ENCODE results near the gene FAM193A.

Gene FAM193A

DNA sequence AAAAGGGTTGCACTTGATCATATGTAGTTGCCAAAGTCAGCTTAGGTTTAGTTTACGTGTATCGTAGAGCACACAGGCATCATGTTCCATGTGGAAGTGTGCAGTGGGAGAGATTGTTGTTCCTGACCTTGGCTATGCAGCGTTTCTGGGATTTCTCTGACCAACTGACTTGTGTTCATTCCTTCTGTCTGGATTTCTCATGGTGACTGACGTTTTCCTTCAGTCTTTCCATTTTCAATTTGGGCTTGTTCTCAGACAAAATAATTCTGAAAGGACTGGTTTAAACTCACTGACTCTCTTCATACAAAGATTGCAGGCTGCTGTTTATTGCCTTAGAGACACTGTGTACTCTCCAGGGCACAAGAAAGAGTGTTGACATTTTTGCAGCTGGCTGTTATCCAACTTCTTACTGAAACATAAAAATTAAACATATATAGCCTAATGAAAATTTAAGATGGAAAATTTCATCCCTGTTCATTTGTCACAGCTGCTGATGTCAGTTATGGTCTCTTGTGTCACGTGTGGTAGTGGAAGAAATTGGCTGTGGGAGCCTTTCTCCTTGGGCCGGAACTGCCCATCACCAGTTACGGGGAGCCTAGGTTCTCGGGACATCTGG lies 124.3 kb downstream of the FAM193A start (continued):
- TF ChIP-seq, protein P1, sequence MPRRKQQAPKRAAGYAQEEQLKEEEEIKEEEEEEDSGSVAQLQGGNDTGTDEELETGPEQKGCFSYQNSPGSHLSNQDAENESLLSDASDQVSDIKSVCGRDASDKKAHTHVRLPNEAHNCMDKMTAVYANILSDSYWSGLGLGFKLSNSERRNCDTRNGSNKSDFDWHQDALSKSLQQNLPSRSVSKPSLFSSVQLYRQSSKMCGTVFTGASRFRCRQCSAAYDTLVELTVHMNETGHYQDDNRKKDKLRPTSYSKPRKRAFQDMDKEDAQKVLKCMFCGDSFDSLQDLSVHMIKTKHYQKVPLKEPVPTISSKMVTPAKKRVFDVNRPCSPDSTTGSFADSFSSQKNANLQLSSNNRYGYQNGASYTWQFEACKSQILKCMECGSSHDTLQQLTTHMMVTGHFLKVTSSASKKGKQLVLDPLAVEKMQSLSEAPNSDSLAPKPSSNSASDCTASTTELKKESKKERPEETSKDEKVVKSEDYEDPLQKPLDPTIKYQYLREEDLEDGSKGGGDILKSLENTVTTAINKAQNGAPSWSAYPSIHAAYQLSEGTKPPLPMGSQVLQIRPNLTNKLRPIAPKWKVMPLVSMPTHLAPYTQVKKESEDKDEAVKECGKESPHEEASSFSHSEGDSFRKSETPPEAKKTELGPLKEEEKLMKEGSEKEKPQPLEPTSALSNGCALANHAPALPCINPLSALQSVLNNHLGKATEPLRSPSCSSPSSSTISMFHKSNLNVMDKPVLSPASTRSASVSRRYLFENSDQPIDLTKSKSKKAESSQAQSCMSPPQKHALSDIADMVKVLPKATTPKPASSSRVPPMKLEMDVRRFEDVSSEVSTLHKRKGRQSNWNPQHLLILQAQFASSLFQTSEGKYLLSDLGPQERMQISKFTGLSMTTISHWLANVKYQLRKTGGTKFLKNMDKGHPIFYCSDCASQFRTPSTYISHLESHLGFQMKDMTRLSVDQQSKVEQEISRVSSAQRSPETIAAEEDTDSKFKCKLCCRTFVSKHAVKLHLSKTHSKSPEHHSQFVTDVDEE (CRISPR knock-in tag; IDR thresholded peaks at IDR 0.05), result no peak
- TF ChIP-seq PPARA (CRISPR knock-in tag; IDR thresholded peaks at IDR 0.05; ENCODE audit: borderline replicate concordance) (no peak), RARB (CRISPR knock-in tag; IDR thresholded peaks at IDR 0.05) (no peak)

DNA sequence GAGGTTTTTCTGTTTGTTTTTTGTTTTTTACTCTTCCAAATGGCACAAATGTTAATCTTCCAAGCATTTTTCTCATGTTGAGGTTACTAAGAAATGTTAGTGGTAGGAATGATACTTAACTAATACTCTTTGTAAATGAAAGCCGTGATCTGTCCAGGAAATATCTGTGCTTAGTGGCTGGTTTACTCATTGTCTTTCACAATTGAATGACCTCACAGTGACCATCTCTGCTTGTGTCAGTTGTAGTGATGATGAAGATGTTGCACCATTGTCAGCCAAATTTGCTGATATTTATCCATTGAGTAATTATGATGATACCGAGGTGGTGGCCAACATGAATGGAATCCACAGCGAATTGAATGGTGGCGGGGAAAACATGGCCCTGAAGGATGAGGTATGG lies 126.2 kb downstream of the FAM193A start:
- no peak for ATAC-seq
- TF ChIP-seq, protein P1 (CRISPR knock-in tag; IDR thresholded peaks at IDR 0.05), result no peak
- TF ChIP-seq ESRRG (CRISPR knock-in tag; IDR thresholded peaks at IDR 0.05), result no peak

DNA sequence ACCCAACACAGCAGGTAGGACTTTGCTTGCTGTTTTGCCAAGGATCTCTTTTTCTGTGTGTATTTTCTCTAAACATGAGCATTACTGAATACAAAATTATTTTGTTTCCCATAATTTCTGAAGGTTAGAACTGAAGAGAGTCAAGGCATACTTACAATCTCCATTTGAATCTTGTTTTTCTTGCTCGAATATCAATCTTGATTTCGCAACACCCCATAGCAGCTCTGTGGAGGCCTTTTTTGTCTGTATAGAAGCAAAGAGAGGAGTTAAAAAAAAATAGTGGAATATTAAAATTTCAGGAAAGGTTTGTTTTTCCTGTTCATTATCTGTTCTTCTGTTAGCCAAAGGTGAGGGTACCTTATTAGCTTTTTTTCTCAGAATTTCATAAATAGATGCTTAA lies 126.8 kb downstream of the FAM193A start:
- ATAC-seq, result no peak
- TF ChIP-seq BACH2 (CRISPR knock-in tag; IDR thresholded peaks at IDR 0.05; ENCODE audit: borderline replicate concordance) (no peak), ZNF70 (CRISPR knock-in tag; IDR thresholded peaks at IDR 0.05) (no peak), ZNF565 (CRISPR knock-in tag; conservative IDR thresholded peaks at IDR 0.05; ENCODE audit: low read depth) (no peak), TOX (CRISPR knock-in tag; IDR thresholded peaks at IDR 0.05; ENCODE audit: borderline replicate concordance) (no peak), ZFP30 (CRISPR knock-in tag; IDR thresholded peaks at IDR 0.05) (no peak)

DNA sequence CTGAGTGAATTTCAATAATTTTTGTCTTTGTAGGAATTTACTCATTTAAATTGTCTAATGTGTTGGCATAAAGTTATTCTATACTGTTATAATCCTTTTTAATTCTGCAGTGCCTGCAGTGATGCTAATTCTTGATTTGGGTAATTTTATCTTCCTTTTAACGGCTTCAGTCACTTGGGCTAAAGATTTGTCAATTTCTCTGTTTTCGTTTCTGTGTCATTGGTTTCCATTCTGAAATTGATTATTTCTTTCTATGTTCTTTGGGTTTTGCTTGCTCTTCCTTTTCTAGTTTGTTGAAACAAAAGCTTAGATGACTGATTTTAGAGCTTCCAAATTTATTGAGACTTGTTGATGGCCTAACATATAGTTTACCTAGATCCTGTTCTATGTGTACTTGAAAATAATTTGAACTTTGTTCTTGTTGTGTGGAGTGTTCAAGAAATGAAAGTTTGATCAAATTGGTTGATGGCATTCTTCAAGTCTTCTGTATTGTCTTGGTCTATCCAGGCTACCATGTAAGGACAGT lies 130.3 kb downstream of the FAM193A start:
- no peak for ATAC-seq
- TF ChIP-seq RARB (CRISPR knock-in tag; IDR thresholded peaks at IDR 0.05) (no peak), PPARA (CRISPR knock-in tag; IDR thresholded peaks at IDR 0.05; ENCODE audit: borderline replicate concordance) (no peak), ZNF8 (CRISPR knock-in tag; IDR thresholded peaks at IDR 0.05) (no peak), TCF4 (CRISPR knock-in tag; IDR thresholded peaks at IDR 0.05; ENCODE audit: borderline replicate concordance) (no peak), ZNF70 (CRISPR knock-in tag; IDR thresholded peaks at IDR 0.05) (no peak), SNAI2 (CRISPR knock-in tag; IDR thresholded peaks at IDR 0.05) (no peak), OSR1 (CRISPR knock-in tag; IDR thresholded peaks at IDR 0.05) (no peak), ISL1 (CRISPR knock-in tag; IDR thresholded peaks at IDR 0.05) (no peak), ZNF565 (CRISPR knock-in tag; conservative IDR thresholded peaks at IDR 0.05; ENCODE audit: low read depth) (no peak), CSDC2 (CRISPR knock-in tag; IDR thresholded peaks at IDR 0.05) (no peak), ZC3H10 (CRISPR knock-in tag; IDR thresholded peaks at IDR 0.05) (no peak), ZFP30 (CRISPR knock-in tag; IDR thresholded peaks at IDR 0.05) (no peak), TOX (CRISPR knock-in tag; IDR thresholded peaks at IDR 0.05; ENCODE audit: borderline replicate concordance) (no peak), GLIS3 (CRISPR knock-in tag; IDR thresholded peaks at IDR 0.05) (no peak), ZFP3 (CRISPR knock-in tag; IDR thresholded peaks at IDR 0.05) (no peak), BACH2 (CRISPR knock-in tag; IDR thresholded peaks at IDR 0.05; ENCODE audit: borderline replicate concordance) (no peak)
- TF ChIP-seq, protein P2, sequence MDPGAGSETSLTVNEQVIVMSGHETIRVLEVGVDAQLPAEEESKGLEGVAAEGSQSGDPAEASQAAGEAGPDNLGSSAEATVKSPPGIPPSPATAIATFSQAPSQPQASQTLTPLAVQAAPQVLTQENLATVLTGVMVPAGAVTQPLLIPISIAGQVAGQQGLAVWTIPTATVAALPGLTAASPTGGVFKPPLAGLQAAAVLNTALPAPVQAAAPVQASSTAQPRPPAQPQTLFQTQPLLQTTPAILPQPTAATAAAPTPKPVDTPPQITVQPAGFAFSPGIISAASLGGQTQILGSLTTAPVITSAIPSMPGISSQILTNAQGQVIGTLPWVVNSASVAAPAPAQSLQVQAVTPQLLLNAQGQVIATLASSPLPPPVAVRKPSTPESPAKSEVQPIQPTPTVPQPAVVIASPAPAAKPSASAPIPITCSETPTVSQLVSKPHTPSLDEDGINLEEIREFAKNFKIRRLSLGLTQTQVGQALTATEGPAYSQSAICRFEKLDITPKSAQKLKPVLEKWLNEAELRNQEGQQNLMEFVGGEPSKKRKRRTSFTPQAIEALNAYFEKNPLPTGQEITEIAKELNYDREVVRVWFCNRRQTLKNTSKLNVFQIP (CRISPR knock-in tag; IDR thresholded peaks at IDR 0.05; ENCODE audit: borderline replicate concordance, low read depth), result no peak
- TF ChIP-seq, protein P3, sequence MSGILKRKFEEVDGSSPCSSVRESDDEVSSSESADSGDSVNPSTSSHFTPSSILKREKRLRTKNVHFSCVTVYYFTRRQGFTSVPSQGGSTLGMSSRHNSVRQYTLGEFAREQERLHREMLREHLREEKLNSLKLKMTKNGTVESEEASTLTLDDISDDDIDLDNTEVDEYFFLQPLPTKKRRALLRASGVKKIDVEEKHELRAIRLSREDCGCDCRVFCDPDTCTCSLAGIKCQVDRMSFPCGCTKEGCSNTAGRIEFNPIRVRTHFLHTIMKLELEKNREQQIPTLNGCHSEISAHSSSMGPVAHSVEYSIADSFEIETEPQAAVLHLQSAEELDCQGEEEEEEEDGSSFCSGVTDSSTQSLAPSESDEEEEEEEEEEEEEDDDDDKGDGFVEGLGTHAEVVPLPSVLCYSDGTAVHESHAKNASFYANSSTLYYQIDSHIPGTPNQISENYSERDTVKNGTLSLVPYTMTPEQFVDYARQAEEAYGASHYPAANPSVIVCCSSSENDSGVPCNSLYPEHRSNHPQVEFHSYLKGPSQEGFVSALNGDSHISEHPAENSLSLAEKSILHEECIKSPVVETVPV (CRISPR knock-in tag; IDR thresholded peaks at IDR 0.05), result no peak
- TF ChIP-seq, protein P1 (CRISPR knock-in tag; IDR thresholded peaks at IDR 0.05), result no peak
- TF ChIP-seq, protein P4, sequence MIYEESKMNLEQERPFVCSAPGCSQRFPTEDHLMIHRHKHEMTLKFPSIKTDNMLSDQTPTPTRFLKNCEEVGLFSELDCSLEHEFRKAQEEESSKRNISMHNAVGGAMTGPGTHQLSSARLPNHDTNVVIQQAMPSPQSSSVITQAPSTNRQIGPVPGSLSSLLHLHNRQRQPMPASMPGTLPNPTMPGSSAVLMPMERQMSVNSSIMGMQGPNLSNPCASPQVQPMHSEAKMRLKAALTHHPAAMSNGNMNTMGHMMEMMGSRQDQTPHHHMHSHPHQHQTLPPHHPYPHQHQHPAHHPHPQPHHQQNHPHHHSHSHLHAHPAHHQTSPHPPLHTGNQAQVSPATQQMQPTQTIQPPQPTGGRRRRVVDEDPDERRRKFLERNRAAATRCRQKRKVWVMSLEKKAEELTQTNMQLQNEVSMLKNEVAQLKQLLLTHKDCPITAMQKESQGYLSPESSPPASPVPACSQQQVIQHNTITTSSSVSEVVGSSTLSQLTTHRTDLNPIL (CRISPR knock-in tag; IDR thresholded peaks at IDR 0.05; ENCODE audit: low read depth), result no peak
